HG02798 (cell line): ENCODE data around the gene ATXN3.
"Not testable (repeated sequence)": the region's sequence is repeated elsewhere in the genome, so short reads cannot be mapped to it uniquely, and the experiment has no call there.

Experiments
- ATAC-seq: cut with Tn5 transposase; IDR thresholded peaks from one replicate; pipeline ENCODE4 v1.9.1; 2021; ENCODE audit warnings: mild to moderate bottlenecking; ENCODE audit not compliant: unreplicated experiment, poor library complexity

Gene ATXN3

GRCh38 chr14:92088494-92088893 lies 17.9 kb downstream of the ATXN3 start:
- ATAC-seq: no peak

- no peak for ATAC-seq
Observed at GRCh38 chr14:92074555-92074954, 31.8 kb downstream of the ATXN3 start.

- ATAC-seq: no peak
Observed at GRCh38 chr14:92058006-92058917, 48.1 kb downstream of the ATXN3 start.

- ATAC-seq: no peak
Observed at GRCh38 chr14:92049781-92050180, 56.6 kb downstream of the ATXN3 start.

GRCh38 chr14:92049221-92049620 lies 57.2 kb downstream of the ATXN3 start:
- not testable (repeated sequence) for ATAC-seq

GRCh38 chr14:92045904-92046303 lies 60.5 kb downstream of the ATXN3 start:
- ATAC-seq: not testable (repeated sequence)

- ATAC-seq: not testable (repeated sequence)
Observed at GRCh38 chr14:92041766-92042165, 64.6 kb downstream of the ATXN3 start.

- no peak for ATAC-seq
Observed at GRCh38 chr14:92041203-92041602, 65.2 kb downstream of the ATXN3 start.

GRCh38 chr14:92040431-92041051 lies 65.8 kb downstream of the ATXN3 start:
- peak; percentile 25 for ATAC-seq

GRCh38 chr14:92039719-92040430 lies 66.5 kb downstream of the ATXN3 start, which contains the start of gene TRIP11:
TRIP11 (minus strand) TSS chr14:92040059; CDS start chr14:92039685, 374 bp downstream.
- ATAC-seq: peak; percentile 98

GRCh38 chr14:92039063-92039718 lies 67.2 kb downstream of the ATXN3 start:
- ATAC-seq: peak; percentile 5

- no peak for ATAC-seq
Observed at GRCh38 chr14:92037989-92038388, 68.4 kb downstream of the ATXN3 start.

GRCh38 chr14:92035890-92036289 lies 70.5 kb downstream of the ATXN3 start:
- no peak for ATAC-seq

- ATAC-seq: no peak
Observed at GRCh38 chr14:92033906-92034687, 72.3 kb downstream of the ATXN3 start.

- ATAC-seq: no peak
Observed at GRCh38 chr14:92033433-92033832, 72.9 kb downstream of the ATXN3 start.

- no peak for ATAC-seq
Observed at GRCh38 chr14:92026548-92027190, 79.7 kb downstream of the ATXN3 start.

- no peak for ATAC-seq
Observed at GRCh38 chr14:92022036-92022435, 84.3 kb downstream of the ATXN3 start.

GRCh38 chr14:92021523-92021922 lies 84.9 kb downstream of the ATXN3 start:
- no peak for ATAC-seq

GRCh38 chr14:92014040-92014439 lies 92.3 kb downstream of the ATXN3 start:
- no peak for ATAC-seq
